CD4-positive, alpha-beta T cell treated with Interleukin-10 for 1 hour (primary cell): ENCODE data around the gene BMP5.

Experiments
- DNase-seq: peaks from one replicate; pipeline ENCODE4 v3.0.0-alpha.2; 2020

Gene BMP5

GRCh38 chr6:55870181-55870813 is 5.1 kb downstream of the BMP5 start:
- no peak for DNase-seq

- DNase-seq: no peak
These were observed 5.7 kb downstream of the BMP5 start for GRCh38 chr6:55869674-55870073.

- no peak for DNase-seq
These were observed 6.5 kb downstream of the BMP5 start for GRCh38 chr6:55868771-55869479.

GRCh38 chr6:55868176-55868575 is 7.2 kb downstream of the BMP5 start:
- no peak for DNase-seq

GRCh38 chr6:55866128-55866527 is 9.3 kb downstream of the BMP5 start:
- DNase-seq: no peak

- DNase-seq: no peak
These were observed 22.1 kb downstream of the BMP5 start for GRCh38 chr6:55853008-55854001.

- no peak for DNase-seq
These were observed 34.0 kb downstream of the BMP5 start for GRCh38 chr6:55841341-55841740.

- no peak for DNase-seq
These were observed 36.3 kb downstream of the BMP5 start for GRCh38 chr6:55839080-55839479.

- no peak for DNase-seq
These were observed 38.4 kb downstream of the BMP5 start for GRCh38 chr6:55836945-55837344.

GRCh38 chr6:55836481-55836880 is 38.9 kb downstream of the BMP5 start:
- no peak for DNase-seq

GRCh38 chr6:55835220-55835619 is 40.2 kb downstream of the BMP5 start:
- no peak for DNase-seq

- no peak for DNase-seq
These were observed 42.1 kb downstream of the BMP5 start for GRCh38 chr6:55833284-55833683.

GRCh38 chr6:55827818-55828522 is 47.4 kb downstream of the BMP5 start:
- DNase-seq: no peak

GRCh38 chr6:55826941-55827340 is 48.4 kb downstream of the BMP5 start:
- no peak for DNase-seq

GRCh38 chr6:55825402-55826051 is 49.9 kb downstream of the BMP5 start:
- no peak for DNase-seq

- DNase-seq: no peak
These were observed 52.6 kb downstream of the BMP5 start for GRCh38 chr6:55822815-55823214.

GRCh38 chr6:55822005-55822404 is 53.4 kb downstream of the BMP5 start:
- DNase-seq: no peak

- DNase-seq: no peak
These were observed 54.7 kb downstream of the BMP5 start for GRCh38 chr6:55820696-55821095.

- DNase-seq: no peak
These were observed 55.6 kb downstream of the BMP5 start for GRCh38 chr6:55819811-55820210.

GRCh38 chr6:55818482-55818881 is 56.9 kb downstream of the BMP5 start:
- no peak for DNase-seq

- no peak for DNase-seq
These were observed 62.9 kb downstream of the BMP5 start for GRCh38 chr6:55812509-55812908.

- no peak for DNase-seq
These were observed 64.3 kb downstream of the BMP5 start for GRCh38 chr6:55811074-55811473.
